Mesendoderm (in vitro differentiated cells): ENCODE data around the gene ASIC2.
A peak's percentile ranks its signal among the peaks of the same experiment; 100 is the strongest.

Source experiments
- DNase-seq: peaks from one replicate; pipeline ENCODE4 v3.0.0; 2013
- H2AK5ac ChIP-seq: 2 replicates; pipeline ENCODE4 v1.6.1; 2013; ENCODE audit warnings: low read length, inconsistent platforms
- H2BK120ac ChIP-seq: 2 replicates; pipeline ENCODE4 v1.6.1; 2013; ENCODE audit warnings: low read depth, mild to moderate bottlenecking, low read length, moderate library complexity, mixed read lengths
- H2BK15ac ChIP-seq: replicated peaks from 2 replicates; pipeline ENCODE4 v1.6.1; 2013; ENCODE audit warnings: low read depth, mild to moderate bottlenecking, moderate library complexity
- H2BK5ac ChIP-seq: 2 replicates; pipeline ENCODE4 v1.6.1; 2013; ENCODE audit warnings: low read length, inconsistent platforms
- H3K18ac ChIP-seq: 2 replicates; pipeline ENCODE4 v1.6.1; 2013; ENCODE audit warnings: mild to moderate bottlenecking, low read length, mixed read lengths
- H3K23ac ChIP-seq: one replicate; pipeline ENCODE4 v1.6.1; 2013; ENCODE audit warnings: low read length
- H3K27ac ChIP-seq: 2 replicates; pipeline ENCODE4 v1.5.1; 2013; ENCODE audit warnings: low read depth, mild to moderate bottlenecking, inconsistent platforms, low read length, moderate library complexity
- H3K27me3 ChIP-seq: 2 replicates; pipeline ENCODE4 v1.6.1; 2013; ENCODE audit warnings: low read length, control low read depth, mild to moderate bottlenecking, inconsistent platforms; ENCODE audit not compliant: insufficient read depth, poor library complexity
- H3K36me3 ChIP-seq: 2 replicates; pipeline ENCODE4 v1.6.1; 2013; ENCODE audit warnings: low read length, inconsistent platforms; ENCODE audit not compliant: control insufficient read depth, insufficient read depth
- H3K4ac ChIP-seq: one replicate; pipeline ENCODE4 v1.6.1; 2013; ENCODE audit warnings: low read depth, mild to moderate bottlenecking, low read length, moderate library complexity
- H3K4me1 ChIP-seq: 2 replicates; pipeline ENCODE4 v1.6.1; 2013; ENCODE audit warnings: low read depth, low read length, inconsistent platforms; ENCODE audit not compliant: control insufficient read depth
- H3K4me2 ChIP-seq: 2 replicates; pipeline ENCODE4 v1.6.1; 2013; ENCODE audit warnings: low read length
- H3K4me3 ChIP-seq: 2 replicates; pipeline ENCODE4 v1.5.1; 2013; ENCODE audit warnings: mild to moderate bottlenecking, low read length
- H3K56ac ChIP-seq: one replicate; pipeline ENCODE4 v1.6.1; 2013; ENCODE audit warnings: low read length
- H3K79me1 ChIP-seq: 2 replicates; pipeline ENCODE4 v1.6.1; 2013; ENCODE audit warnings: low read length, inconsistent platforms
- H3K79me2 ChIP-seq: 2 replicates; pipeline ENCODE4 v1.6.1; 2013; ENCODE audit warnings: mild to moderate bottlenecking, low read length; ENCODE audit not compliant: control insufficient read depth, insufficient read depth
- H3K9ac ChIP-seq: 2 replicates; pipeline ENCODE4 v1.6.1; 2013; ENCODE audit warnings: low read length, inconsistent platforms
- H4K5ac ChIP-seq: one replicate; pipeline ENCODE4 v1.6.1; 2013; ENCODE audit warnings: low read length
- H4K8ac ChIP-seq: one replicate; pipeline ENCODE4 v1.6.1; 2013; ENCODE audit warnings: low read depth, mild to moderate bottlenecking, control low read depth, low read length, moderate library complexity
- WGBS: extraction: QIAGEN DNeasy Blood & Tissue Kit; methylation state at CpG from one replicate; pipeline ENCODE4 v1.1.7; 2013; ENCODE audit warnings: low lambda C conversion rate, missing lambda C conversion rate; ENCODE audit not compliant: insufficient coverage; ENCODE audit errors: extremely low coverage; 5-methylcytosine and 5-hydroxymethylcytosine counted together

The ASIC2 gene

DNA sequence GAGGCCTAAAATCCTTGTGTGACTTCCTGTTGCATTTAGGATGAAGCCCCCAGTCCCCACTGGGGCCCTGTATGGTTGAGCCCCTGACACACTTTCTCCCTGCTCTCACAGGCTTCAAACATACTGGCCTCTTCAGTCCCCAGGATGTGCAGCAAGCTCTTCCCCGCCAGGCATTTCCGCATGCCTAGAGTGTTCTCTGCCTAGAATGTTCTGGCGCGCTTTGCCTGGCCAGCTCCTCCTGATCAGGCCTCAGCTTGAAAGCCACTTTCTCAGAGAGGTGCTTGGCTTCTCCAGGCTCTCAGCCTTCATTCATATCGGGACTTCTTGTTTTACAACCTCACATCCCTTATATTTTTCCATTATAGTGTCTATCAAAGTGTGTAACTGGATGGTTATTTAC lies 177.7 kb downstream of the ASIC2 start:
- H3K36me3 ChIP-seq: no peaks in the 10 kb centered on the region
- H4K5ac ChIP-seq: no peak overlapping the region
- no peaks in the 10 kb centered on the region for H3K79me2 ChIP-seq
- no peak overlapping the region for H3K4me3 ChIP-seq
- no peak overlapping the region for H3K56ac ChIP-seq
- H3K27me3 ChIP-seq: no peaks in the 10 kb centered on the region
- H3K4me2 ChIP-seq: no peak overlapping the region
- H3K23ac ChIP-seq: no peak overlapping the region
- H2BK5ac ChIP-seq: no peak overlapping the region
- H3K27ac ChIP-seq: no peak overlapping the region
- no peaks in the 10 kb centered on the region for H3K4me1 ChIP-seq
- H3K79me1 ChIP-seq: no peaks in the 10 kb centered on the region
- H2BK15ac ChIP-seq: no peak overlapping the region
- H3K18ac ChIP-seq: no peak overlapping the region
- no peak overlapping the region for H2AK5ac ChIP-seq
- H2BK120ac ChIP-seq: no peak overlapping the region
- WGBS: no CpG with 5 or more reads among the region's 5 CpGs
- H4K8ac ChIP-seq: no peak overlapping the region
- no peak for DNase-seq
- H3K9ac ChIP-seq: no peak overlapping the region
- no peak overlapping the region for H3K4ac ChIP-seq

DNA sequence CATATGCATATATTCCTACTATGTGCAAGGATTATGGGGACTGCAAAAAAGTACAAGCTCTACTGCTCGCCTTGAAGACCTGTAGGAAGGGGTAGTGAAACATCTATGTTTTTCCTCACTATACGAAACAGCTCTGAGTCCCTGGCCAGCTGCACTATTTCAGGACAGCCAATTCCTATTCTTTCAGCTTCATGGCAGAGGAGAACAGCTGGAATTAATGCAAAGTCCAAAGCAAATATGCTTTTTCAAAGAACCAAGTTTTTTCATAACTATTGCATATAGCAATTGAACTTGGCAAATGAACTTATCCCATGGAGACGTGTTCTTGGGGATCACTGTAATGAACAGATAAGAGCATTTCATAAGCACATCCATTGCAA lies 179.1 kb downstream of the ASIC2 start:
- Histone ChIP-seq H2BK5ac (no peak overlapping the region), H2AK5ac (no peak overlapping the region), H3K56ac (no peak overlapping the region), H3K79me1 (no peaks in the 10 kb centered on the region), H3K18ac (no peak overlapping the region), H3K4me2 (no peak overlapping the region), H4K8ac (no peak overlapping the region), H3K27ac (no peak overlapping the region), H3K4me3 (no peak overlapping the region), H2BK15ac (no peak overlapping the region), H3K4me1 (no peaks in the 10 kb centered on the region), H3K36me3 (no peaks in the 10 kb centered on the region), H3K27me3 (no peaks in the 10 kb centered on the region), H3K4ac (no peak overlapping the region), H3K79me2 (no peaks in the 10 kb centered on the region), H3K23ac (no peak overlapping the region), H4K5ac (no peak overlapping the region), H2BK120ac (no peak overlapping the region), H3K9ac (no peak overlapping the region)
- no peak for DNase-seq
- WGBS: no CpG with 5 or more reads among the region's 3 CpGs

DNA sequence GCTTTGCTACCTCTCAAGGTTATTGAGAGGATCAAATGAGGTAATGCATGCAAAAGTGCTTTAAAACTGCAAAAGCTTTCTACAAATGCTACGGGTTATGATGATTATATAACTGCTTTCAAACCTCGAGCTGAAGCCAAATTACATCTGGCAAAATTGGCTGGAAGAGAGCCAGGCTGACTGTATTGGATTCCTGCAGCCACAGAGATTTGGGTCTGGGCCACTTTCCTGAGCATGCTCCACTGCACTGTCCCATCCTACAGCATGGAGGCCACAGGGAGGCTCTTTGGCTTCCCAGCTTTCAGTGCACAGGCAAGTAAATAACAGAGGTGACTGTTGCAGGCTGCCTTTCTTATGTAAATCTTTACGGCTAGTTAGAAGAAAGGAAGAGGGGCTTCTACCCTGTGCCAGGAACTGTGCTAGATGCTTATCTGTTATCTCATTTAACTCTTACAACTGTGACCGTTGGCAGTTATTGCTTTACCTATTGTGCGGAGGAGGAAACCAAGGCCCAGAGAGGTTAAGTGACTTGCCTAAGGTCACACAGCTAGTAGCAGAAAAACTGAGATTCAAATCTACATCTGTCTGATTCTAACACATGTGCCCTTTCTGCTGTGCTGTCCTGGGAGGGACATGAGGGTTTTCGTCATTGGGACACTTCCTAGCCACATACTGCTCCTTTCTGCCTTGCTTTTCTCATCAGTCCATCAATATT lies 179.7 kb downstream of the ASIC2 start:
- Histone ChIP-seq H3K36me3 (no peaks in the 10 kb centered on the region), H3K4me2 (no peak overlapping the region), H3K18ac (no peak overlapping the region), H2BK15ac (no peak overlapping the region), H3K9ac (no peak overlapping the region), H4K5ac (no peak overlapping the region), H2BK5ac (no peak overlapping the region), H3K27me3 (no peaks in the 10 kb centered on the region), H3K4me1 (no peaks in the 10 kb centered on the region), H2AK5ac (no peak overlapping the region), H3K27ac (no peak overlapping the region), H3K4ac (no peak overlapping the region), H2BK120ac (no peak overlapping the region), H3K4me3 (no peak overlapping the region), H3K23ac (no peak overlapping the region), H3K79me2 (no peaks in the 10 kb centered on the region), H3K56ac (no peak overlapping the region), H3K79me1 (no peaks in the 10 kb centered on the region), H4K8ac (no peak overlapping the region)
- DNase-seq: no peak
- no CpG with 5 or more reads among the region's 6 CpGs for WGBS

DNA sequence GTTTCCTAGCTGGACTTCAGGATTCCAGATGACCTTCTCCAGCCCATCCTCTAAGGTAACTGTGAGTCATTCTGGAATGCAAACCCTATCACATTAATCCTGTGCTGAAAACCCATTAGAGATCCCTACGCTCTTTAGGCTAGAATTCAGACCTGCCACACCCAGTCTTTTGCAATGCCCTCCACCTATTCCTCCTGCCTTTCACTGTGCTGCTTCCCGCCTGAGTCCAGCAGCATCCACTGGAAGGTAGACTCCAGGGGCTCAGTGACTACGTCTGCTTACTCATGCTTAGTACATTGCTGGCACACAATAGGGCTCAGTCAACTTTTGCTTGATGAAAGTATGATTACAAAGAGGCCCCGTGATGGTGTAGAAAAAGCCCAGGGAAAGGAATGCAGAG lies 180.3 kb downstream of the ASIC2 start:
- Histone ChIP-seq H3K9ac (no peak overlapping the region), H3K56ac (no peak overlapping the region), H3K36me3 (no peaks in the 10 kb centered on the region), H3K79me2 (no peaks in the 10 kb centered on the region), H2BK120ac (no peak overlapping the region), H4K8ac (no peak overlapping the region), H3K27ac (no peak overlapping the region), H2BK5ac (no peak overlapping the region), H3K4ac (no peak overlapping the region), H3K27me3 (no peaks in the 10 kb centered on the region), H3K4me1 (no peaks in the 10 kb centered on the region), H4K5ac (no peak overlapping the region), H3K4me3 (no peak overlapping the region), H2BK15ac (no peak overlapping the region), H3K23ac (no peak overlapping the region), H3K18ac (no peak overlapping the region), H3K4me2 (no peak overlapping the region), H2AK5ac (no peak overlapping the region), H3K79me1 (no peaks in the 10 kb centered on the region)
- DNase-seq: peak; percentile 44
- WGBS: no CpG with 5 or more reads among the region's 4 CpGs

DNA sequence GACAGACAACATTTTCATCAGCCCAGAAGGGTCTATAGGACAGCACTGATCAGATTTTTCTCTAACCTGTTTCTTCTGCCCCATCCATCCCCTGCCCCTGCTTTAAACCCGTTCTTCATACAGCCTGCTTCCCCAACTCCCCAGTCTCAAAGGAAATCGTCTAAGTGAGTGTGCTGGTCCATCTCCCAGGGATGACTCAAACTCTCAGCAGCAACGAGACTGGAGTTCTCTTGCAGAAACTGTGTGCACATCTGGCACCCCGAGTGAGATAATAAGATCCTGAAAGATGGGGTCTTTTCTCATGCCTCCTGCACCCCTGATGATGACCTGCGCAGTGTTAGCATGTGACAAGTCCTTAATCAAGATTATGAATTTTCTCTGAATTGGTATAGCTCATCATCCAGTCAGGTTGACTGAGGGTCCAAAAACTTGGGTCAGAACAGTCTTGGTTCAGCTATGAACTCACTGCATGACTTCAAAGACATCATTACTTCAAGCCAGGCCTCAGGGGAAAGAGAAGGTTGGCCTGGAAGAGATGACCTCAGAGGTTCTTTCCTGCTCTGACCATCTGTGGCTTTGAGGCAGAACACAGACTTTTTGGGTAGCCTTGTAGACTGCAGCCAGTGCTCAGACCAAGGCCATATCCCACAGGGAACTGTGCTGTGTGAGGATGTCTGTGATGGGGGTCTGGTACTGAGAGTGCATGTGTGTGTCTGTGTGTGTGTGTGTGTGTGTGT lies 183.6 kb downstream of the ASIC2 start:
- H3K79me2 ChIP-seq: no peaks in the 10 kb centered on the region
- no peak overlapping the region for H4K8ac ChIP-seq
- H3K36me3 ChIP-seq: no peaks in the 10 kb centered on the region
- no peak overlapping the region for H3K4me2 ChIP-seq
- no peaks in the 10 kb centered on the region for H3K79me1 ChIP-seq
- H2BK5ac ChIP-seq: no peak overlapping the region
- H3K56ac ChIP-seq: no peak overlapping the region
- H3K4me1 ChIP-seq: no peaks in the 10 kb centered on the region
- no peak overlapping the region for H4K5ac ChIP-seq
- no peak overlapping the region for H2BK120ac ChIP-seq
- H3K4me3 ChIP-seq: no peak overlapping the region
- no peak overlapping the region for H3K9ac ChIP-seq
- no peaks in the 10 kb centered on the region for H3K27me3 ChIP-seq
- H2BK15ac ChIP-seq: no peak overlapping the region
- no peak overlapping the region for H2AK5ac ChIP-seq
- H3K23ac ChIP-seq: no peak overlapping the region
- no CpG with 5 or more reads among the region's 5 CpGs for WGBS
- no peak overlapping the region for H3K18ac ChIP-seq
- no peak overlapping the region for H3K27ac ChIP-seq
- no peak overlapping the region for H3K4ac ChIP-seq
- DNase-seq: no peak
